Neural cell (in vitro differentiated cells): ENCODE results near the gene IL22RA2.

Experiments
- POLR2AphosphoS5 ChIP-seq: IDR thresholded peaks from 2 replicates; pipeline ENCODE4 v1.6.1; 2012
- SMC3 ChIP-seq: fragments of 450-650 bp; conservative IDR thresholded peaks from 2 replicates; pipeline ENCODE4 v1.6.1; 2014; ENCODE audit warnings: antibody characterized with exemption, mild to moderate bottlenecking, moderate library complexity; ENCODE audit not compliant: poor library complexity
- TF ChIP-seq, protein P1 (sequence below): fragments of 450-650 bp; IDR thresholded peaks from 2 replicates; pipeline ENCODE4 v1.5.1; 2014; ENCODE audit warnings: antibody characterized with exemption, mild to moderate bottlenecking, moderate library complexity; ENCODE audit not compliant: poor library complexity, severe bottlenecking

DNA sequence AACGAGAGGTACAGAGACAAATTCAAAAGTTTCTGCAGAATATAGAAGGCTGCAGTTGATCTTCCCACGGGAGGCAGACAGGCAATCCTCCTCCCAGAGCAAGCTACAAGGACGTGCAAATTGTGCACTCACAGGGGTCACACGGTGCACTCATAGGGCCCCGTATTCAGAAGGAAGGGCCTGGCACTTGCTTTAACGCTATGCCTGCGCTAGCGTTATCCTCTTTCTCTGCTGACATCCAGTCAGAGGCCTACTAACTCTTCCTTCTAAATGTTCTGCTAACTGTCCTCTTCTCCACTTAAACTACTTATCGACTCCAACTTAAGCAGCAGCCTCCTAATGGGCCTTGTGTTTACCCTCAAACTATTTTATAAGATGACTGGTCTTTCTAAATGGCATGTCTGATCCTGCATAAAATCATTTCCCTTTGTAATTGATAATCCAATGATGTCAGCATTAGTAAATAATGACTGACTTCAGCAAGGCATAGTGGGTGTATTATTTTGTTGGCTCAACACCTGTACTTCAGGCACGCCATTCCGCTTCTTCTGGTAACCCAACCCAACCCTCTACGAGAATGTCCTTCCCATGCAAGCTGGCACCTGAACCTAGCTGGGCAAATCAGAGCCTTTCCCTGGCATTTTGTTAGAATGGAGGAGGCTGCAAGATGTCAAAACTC lies 43.6 kb upstream of the IL22RA2 start:
- TF ChIP-seq, protein P1, sequence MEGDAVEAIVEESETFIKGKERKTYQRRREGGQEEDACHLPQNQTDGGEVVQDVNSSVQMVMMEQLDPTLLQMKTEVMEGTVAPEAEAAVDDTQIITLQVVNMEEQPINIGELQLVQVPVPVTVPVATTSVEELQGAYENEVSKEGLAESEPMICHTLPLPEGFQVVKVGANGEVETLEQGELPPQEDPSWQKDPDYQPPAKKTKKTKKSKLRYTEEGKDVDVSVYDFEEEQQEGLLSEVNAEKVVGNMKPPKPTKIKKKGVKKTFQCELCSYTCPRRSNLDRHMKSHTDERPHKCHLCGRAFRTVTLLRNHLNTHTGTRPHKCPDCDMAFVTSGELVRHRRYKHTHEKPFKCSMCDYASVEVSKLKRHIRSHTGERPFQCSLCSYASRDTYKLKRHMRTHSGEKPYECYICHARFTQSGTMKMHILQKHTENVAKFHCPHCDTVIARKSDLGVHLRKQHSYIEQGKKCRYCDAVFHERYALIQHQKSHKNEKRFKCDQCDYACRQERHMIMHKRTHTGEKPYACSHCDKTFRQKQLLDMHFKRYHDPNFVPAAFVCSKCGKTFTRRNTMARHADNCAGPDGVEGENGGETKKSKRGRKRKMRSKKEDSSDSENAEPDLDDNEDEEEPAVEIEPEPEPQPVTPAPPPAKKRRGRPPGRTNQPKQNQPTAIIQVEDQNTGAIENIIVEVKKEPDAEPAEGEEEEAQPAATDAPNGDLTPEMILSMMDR, result no peak
- TF ChIP-seq SMC3 (no peak), POLR2AphosphoS5 (no peak)
